GOT3 (cell line): ENCODE data around the gene SETDB1.

Experiments used
- DNase-seq: peaks from one replicate; lab custom pipeline; 2025; ENCODE audit warnings: mixed read lengths; lab: John Stamatoyannopoulos, UW

The SETDB1 gene

DNA sequence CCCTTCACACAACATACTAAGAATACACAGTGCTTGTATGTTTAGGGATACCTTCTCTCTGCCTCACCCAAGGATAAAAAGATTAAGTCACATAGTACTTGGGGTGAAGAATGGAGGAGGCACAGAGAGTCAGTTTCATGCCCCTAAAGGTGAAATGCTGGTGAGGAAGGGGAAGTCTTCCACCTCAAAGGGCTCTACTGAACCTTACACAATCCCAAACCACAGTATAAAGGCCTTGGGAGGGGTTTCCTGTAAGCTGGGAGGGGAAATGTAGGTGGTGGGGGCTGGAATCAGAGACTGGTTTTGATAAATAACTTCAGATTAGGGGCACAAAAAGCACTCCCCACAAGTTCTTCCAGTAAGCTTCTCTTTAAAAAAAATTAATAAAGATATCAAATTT, 77.0 kb downstream of the SETDB1 start:
- no peak for DNase-seq

DNA sequence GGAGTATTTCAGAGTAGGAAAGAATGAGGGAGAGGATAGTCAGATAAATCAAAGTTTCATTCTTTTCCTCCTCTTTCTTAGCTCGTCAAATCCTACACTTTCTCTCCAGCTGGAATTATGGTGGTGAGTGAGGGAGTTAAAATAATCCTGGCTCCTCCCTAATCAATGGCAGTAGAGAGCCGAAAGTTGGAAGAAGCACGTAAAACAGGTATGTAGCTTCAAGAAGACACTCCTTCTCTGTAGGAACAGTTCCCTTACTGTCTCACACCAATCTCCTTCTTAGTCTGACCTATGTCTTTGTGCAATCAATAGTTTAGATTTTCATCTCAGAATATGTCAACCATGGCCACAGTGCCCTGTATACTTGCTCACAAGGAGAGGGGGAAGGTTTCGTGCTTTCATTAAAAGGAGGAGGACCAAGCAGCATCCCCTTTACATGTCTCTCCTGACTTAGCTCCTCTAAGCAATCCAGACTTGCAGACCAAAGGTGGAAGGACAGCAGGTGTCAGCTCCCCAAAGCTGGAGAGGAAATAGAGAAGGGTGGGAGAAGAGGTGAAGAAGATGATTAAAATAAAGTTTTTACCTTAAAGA, 79.7 kb downstream of the SETDB1 start:
- DNase-seq: no peak

DNA sequence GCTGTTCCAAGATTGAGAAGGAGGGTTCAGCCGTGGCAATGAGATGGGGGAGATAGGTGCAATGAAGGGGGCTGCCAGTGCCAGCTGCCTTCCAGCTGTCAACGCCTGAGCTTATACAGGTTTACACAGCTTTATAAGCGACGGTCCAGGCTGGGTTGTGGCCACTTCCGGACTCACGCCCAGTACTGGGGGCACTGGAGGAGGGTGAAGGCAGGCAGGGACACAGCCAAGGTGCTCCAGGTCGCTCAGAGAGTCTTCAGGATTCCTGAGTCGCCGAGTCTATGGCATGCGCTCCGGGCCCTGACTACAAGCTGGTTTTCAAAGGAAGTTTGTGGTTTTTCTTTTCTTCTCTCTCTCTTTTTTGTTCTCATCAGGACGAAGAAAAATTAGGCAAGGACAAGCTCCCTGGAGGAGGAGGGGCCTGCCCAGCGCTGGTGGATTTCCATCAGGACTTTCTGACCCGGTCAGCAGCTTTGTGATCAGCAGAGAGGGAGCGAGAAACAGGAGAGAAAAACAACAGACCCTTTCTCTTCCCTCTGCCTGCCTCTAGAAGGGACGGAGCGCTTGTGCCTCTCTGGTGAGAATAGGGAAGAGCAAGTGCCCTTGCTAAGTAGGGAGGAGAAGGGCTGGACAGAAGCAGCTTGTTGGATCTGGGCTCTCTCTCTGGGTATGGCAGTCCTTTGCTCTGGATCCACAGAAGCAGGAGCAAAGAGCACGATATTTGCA, 80.3 kb downstream of the SETDB1 start, which contains the start of gene MINDY1:
MINDY1 (minus strand) TSS at position 576 of the 726 bp plus-strand sequence. CDS start 4,285 bp downstream, outside the sequence.
- peak; percentile 25 for DNase-seq

DNA sequence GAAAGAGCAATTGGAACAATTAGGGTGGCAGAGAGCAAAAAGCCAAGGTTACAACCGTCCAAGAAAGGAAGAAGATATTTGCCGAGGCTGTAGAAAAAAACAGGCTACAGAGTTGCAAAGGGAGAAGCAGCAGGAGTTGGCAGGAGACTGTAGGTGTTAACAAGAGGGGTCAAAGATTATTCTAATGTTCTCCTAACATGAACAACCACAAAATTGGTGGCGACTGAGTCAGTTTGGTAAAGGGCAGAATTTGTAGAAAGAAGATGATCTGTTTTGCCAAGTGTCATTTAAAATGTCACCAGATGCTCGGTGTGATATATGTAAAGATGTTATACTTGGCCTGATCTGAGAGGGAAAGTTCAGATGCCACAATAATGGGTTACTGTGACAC, 81.7 kb downstream of the SETDB1 start:
- DNase-seq: no peak

DNA sequence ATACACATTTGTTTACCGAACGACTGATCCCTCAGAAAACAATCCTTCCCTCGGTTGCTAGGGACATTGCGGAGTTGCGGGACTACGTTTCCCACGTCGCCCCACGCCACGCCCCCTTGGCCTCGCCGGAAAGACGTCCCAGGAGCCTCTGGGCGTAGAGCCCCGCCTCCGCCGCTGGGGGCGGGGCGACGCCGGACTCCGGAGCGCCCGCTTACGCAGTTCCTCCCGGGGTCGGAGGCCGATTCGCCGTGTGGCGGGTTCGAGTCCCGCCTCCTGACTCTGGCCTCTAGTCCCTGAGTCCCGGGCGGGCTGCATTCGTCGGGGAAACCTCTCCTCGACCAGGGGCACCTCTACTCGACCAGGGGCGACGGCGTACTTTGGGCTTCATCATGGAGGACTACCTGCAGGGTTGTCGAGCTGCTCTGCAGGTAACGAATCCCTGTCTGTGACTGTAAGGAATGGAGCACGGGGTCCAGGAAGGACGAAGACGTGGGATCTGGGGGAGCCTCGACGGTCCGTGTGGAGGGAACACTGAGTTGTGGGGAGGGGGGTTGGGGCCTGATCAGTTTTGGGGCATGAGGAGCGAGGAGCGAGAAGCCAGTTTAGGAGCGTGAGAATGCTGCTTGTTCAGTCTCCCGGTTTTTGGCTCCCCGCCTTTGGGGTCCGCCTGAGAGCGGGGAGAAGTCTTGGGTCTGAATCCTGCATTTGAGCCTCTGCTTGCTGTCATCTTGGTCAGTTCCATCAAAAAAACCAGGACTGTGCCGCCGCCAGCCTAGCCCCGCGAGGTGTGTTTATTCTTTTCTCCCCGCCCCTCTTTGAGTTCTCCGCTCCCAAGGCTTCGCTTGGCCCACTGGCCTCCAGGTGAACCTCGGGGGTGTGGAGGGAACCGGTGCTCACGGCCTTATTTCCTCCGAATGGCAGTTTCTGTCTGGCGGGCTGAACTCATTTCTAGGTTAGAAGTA, 82.4 kb downstream of the SETDB1 start, which contains the start of gene PRUNE1:
PRUNE1 (plus strand) TSS at position 206 of the 962 bp plus-strand sequence; CDS start at position 390, 184 bp downstream.
- DNase-seq: peak; percentile 82

DNA sequence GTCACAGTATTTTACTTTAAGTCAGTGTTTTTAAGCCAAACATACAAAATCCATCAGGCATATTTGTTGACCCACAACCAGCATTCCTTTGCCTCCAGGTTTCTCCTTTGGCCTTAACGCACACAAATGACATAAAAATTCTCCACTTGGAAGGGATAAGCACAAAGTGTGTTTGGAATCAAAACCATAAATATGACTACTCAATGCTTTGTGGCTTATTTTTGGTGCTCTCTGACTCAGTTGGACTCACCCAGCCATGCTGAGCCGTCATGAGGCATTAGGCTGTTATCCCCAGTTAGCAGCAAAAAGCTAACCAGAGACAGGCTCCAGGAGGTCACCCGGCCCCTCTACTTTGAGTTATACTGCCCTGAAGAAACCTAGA, 83.0 kb downstream of the SETDB1 start:
- no peak for DNase-seq

DNA sequence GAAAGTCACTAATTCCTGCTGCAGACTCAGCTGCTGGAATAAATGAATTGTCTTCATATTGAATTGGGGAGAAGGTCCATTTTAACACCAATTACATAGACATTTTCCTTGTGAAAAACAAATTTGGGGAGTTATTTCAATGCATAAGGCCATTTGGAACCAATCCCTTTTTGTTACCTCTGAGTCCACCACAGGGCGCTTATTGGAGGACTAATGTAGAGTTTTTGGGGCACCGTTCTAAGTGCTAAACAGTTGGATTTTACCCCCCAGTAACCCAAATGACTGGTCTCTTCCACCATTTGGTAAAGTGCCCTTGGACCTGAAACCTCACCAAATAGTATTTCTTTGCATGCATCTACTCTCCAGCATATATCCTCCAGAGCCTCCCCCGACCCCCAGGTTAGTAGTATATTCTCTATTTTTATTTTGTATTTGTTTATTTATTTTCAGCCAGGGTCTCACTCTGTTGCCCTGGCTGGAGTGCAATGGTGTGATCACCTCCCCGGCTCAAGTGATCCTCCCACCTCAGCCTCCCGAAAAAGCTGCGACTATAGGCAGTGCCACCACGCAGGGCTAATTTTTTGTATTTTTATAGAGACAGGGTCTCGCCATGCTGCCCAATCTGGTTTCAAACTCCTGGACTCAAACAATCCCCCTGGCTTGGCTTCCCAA, 83.6 kb downstream of the SETDB1 start:
- DNase-seq: no peak

DNA sequence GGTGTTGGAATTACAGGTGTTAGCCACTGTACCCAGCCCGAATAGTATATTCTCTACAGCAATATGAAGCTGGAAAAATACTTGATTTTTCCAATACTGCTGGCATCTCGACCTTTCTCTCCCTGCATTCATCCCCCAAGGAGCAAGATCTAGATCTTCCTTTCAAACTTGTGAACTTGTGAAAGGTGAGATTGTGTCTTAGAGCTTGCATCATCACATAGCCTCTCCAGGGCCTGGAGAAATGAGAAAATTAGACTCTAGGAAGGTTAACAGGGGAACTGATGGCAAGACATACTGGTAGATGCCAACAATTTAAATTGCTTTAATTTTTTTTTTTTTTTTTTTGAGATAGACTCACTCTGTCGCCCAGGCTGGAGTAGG, 84.2 kb downstream of the SETDB1 start:
- DNase-seq: no peak

DNA sequence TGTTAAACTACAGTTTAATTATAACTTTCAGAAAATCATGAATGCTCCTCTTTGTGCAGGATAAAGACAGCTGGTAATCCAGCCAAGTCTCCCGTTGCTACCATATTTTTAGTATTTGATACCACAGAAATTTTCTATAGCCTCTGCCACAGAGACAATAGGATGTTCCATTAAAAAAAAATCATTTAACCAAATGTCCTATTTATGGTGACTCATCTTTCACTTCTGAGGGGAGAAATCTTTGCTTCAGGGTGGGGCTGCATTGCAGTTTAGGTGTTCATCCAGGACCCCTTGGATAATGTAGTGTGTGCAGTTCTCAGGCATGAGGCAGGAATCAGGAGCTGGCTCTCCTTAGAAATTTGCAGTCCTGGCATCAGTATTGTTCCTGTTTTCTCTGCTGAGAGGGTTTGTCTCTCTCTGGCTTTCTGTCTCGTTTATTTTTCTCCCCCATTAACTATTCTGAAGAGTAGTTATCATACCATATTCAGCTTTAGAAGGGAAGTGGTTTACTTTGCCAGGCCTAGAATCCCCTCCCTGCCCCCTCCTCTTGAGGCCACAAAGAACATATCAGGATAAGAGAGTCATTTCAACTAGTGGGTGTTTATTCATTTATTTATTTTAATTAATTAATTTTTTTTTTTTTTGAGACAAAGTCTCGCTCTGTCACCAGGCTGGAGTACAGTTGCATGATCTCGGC, 85.1 kb downstream of the SETDB1 start:
- no peak for DNase-seq

DNA sequence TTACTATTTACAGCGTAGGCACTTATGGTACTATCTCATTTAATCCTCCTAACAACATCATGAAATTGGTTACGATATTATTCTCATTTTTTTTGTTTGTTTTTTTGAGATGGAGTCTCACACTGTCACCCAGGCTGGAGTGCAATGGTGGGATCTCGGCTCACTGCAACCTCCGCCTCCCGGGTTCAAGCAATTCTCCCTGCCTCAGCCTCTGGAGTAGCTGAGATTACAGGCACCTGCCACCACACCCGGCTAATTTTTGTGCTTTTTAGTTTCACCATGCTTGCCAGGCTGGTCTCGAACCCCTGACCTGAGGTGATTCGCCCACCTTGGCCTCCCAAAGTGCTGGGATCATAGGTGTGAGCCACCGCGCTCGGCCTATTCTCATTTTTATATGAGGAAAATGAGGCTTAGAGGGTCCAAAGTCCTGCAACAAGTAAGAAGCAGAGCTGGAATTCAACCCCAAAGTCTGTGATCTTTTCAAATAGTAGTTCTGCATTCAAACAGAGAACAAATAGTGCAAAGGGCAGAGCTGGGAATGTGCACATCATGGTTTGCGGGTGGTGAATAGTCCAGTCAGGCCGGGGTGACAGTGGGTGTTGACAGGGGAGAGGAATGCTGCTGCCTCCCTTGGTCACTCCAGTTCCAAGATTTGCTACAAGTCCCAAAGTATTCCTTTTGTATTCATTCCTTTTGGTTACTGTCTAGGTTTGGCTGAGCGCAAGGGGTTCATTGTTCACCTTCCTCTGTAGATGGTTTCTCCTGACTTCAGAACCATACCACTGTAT, 86.7 kb downstream of the SETDB1 start:
- no peak for DNase-seq

DNA sequence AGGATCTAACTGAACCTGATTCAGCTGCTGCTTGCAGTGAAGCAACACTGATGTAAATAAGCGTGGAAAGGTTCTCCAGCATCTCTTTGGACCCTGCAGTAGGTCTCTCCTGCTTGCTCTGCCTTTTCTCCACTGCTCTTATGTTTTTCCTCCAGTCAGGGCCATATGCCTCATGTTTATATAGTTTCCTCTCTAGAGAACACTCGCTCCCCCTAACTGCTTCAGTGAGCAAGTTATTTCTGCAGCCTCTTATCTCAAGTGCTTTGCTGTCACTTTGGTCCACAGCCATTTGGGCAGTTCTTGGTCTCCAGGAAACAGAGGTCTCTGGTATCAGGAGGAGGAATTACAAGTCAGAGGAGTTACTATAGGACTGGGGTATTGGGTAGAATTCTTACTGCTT, 87.4 kb downstream of the SETDB1 start:
- no peak for DNase-seq
